GM18858 (cell line): Measurements from ENCODE around the gene OR10AD1.
"Not testable (repeated sequence)": the region's sequence is repeated elsewhere in the genome, so short reads cannot be mapped to it uniquely, and the experiment has no call there.

Source experiments
- ATAC-seq: cut with Tn5 transposase; IDR thresholded peaks from one replicate; pipeline ENCODE4 v1.9.1; 2021; ENCODE audit not compliant: unreplicated experiment

The OR10AD1 gene

DNA sequence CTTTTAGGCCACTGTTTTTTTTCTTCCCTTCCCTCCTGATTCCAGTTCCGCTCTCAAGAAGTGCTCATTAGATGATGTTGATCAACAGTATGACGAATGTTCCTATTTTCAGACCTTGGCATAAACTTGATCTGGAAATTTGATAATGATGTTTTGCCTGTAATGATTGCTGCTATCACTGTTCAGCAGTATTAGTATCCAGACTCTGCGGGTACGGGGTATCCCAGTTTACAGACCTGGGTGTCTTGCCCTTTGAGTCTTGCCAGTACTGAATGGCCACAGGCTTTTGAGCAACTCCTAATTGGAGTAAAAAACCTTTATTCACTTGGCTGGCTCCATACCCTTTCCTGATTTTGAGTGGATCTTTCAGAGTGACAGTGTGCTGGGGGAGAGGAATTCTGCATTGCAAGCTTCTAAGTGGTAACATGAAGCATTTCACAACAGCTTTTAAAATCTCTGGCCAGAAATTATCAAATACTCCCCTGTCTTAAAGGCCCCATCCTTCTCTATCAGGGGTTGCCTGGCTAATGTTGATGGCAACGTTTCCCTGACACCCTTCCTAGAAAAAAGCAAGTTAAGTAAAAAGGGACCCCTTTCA is 39.8 kb downstream of the OR10AD1 start:
- ATAC-seq = no peak

DNA sequence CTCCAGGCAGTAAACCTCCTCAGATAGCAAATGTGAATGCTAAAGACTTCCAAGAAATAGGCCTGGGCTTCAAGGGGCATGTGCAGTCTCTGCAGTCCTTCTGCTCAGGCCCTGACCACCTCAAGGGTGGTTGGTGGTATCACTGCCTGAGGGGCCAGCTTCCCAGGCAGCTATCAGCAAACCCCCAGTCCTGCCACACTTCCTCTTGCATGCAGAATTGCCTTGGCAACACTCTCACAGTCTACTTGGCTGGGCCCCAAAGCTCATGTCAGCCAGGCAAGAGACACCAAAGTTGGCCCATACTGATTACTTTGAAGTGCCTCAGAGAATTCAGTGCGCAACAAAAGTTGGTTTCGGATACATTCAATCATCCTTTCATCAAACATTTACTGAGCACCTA is 42.3 kb downstream of the OR10AD1 start:
- ATAC-seq = no peak

DNA sequence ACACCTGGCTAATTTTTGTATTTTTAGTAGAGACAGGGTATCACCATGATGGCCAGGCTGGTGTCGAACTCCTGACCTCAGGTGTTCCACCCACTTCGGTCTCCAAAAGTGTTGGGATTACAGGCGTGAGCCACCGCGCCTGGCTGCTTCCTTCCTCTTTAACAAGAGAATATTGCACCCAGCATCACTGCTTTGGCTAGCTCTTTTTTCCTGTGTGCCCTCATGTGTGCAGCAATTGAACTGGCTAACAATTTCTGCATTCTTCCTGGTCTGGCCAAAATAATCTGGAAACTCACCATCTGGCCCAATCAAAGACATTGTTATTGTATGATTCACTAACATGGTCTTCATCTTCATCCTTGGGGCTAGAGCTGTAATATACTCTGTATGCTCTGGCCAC is 43.0 kb downstream of the OR10AD1 start:
- no peak for ATAC-seq

DNA sequence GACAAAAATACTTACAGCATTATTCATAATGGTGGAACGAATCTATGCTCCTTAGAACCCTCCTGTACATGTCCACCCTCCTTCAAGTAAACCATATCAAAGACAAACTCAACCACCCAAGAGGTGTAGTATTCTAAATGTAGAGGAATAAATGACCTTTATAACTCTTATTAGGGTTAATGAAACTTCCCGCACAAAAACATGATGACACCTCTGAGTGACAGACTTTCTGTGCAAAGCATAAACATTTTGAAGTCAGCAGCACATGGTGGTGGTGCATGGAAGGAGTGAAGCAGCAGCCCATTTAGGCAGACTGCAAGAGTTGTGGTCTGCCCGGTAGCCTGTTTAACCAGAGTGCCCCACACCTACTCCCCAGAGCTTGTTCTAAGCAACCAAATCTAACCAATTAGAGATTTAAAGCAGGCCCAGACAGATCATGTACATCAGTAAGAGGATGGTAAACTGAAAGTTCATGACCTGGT is 45.2 kb downstream of the OR10AD1 start:
- no peak for ATAC-seq

DNA sequence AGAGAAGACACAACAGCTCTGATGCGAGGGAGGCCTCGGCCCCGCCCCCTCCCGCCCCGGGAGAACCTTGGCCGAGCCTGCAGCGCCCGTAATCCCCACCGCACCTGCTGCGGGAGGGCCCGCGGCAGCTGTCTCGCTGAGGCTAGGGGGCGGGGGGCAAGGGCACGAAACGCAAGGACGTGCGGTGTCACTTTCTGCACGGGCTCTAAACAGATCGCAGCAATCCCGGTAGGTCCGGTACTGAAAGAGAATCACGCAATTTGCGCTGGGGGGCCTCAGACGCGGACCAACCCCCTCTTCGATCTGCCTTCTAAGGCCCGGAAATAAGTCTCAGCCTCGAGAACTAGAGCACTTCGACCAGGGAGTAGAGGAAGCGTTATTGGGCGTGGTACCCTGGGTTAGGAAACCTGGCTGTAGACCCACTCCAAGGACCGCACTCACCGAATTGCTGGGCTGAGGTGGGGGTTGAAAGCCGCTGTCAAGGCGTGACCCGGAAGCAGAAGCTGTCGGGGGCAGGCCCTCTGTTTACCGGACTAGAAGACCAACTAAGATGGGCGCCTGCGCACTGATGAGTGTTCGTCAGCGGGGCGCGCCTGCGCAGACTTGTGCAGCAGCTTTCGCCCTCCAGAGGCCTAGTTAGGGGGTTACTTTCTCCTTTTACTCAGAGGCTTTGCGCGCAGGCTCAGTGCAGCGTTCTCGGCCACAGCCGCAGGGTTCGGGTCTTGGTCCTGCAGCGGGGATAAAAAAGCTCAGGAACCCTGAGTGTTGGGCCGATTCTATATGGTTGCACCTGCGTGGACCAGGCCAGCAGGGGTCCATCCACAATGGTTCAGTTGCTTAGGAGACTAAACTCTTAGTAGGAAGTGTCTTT is 45.8 kb downstream of the OR10AD1 start, which contains the start of gene ASB8:
Gene ASB8, minus strand, starts transcription at position 498 of the 871 bp plus-strand sequence. CDS start 4,019 bp downstream, outside the sequence.
- peak; percentile 79 for ATAC-seq

DNA sequence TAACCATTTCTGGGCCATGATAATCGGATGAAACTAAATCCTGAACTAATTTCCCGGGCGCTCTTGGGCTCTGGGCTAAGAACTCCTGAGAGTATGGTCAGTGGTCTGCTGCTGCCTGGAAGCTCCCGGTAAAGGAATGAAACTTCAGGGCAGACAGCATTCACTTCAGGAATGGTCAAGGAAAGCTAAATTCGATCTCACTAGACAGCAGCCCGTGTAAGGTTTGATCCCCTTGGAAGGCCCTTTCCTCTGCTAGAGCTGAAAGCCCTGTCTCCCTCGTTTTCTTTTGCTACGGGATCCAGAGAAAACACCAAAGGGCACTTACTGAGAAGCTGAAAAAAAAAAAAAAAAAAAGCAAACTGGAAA is 46.5 kb downstream of the OR10AD1 start:
- no peak for ATAC-seq

DNA sequence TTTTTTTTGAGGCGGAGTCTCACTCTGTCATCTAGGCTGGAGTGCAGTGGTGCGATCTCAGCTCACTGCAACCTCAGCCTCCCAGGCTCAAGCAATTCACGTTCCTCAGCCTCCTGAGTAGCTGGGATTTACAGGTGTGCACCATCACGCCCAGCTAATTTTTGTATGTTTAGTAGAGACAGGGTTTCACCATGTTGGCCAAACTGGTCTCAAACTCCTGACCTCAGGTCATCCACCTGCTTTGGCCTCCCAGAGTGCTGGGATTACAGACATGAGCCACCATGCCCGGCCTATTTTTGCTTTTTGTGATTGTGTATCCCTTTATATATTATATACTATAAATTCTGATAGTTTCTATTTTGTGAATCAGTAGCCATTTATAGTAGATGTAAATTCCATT is 47.3 kb downstream of the OR10AD1 start:
- not testable (repeated sequence) for ATAC-seq
